ENCODE measurements around the gene ELL.
"Not testable (repeated sequence)": the region's sequence is repeated elsewhere in the genome, so short reads cannot be mapped to it uniquely, and the experiment has no call there.

The ELL gene

DNA sequence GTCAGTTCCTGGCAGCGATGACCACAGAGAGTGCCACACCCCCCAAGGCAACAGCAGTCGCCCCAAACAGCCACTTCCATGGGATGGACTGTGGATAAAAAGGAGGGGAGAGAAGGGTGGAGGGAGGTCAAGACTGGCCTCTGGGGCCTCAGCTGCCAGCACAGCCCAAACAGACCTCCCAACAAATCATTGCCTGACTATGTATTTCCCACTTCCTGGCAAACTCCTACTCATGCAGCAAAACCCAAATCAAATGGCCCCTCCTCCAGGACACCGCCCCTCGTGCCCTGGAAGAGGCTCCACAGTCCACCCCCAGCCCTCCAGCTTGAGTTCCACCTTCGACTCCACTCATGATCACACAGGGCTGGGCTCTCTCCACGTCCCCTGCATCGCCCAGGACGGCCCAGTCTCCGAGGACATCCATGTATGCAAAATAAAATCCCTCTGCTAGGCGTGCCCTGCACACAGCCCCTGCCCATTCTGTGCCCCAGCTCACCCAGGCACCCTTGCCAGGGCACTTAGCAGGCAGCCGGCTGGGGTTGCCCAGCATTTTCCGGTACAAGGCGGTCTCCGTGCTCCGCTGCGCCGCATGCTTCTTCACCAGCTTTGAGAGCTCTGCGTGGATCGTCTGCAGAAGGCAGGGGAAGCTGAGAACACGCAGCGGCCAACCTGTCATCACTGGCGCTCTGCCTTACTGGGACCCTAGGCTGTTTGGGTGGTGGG, 10.5 kb upstream of the ELL start:
- no peaks in the 10 kb centered on the region for H3K4me1 ChIP-seq
- TF ChIP-seq Cebpa-rat (IDR thresholded peaks at IDR 0.05), result no peak

DNA sequence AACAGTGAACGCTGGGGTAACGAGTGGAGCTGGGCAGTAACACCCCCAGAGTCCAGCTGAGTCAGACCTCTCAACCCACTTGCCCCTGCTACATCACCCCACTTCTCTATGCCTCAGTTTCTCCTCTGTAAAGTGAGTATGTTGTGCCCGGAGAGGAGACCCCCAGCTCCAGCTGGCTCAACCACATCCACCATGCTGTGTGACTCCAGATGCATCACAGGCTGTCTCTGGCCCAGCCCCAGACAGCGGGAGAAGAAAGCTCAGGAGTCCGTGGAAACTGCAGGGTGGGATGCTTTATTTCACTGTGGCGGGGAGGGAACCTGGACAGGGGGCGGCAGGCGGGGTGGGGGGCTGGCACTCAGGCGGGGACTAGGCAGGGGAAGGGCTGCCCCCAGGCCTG, 9.6 kb upstream of the ELL start:
- Histone ChIP-seq H3K4me1 (no peaks in the 10 kb centered on the region), H3K27me3 (no peaks in the 10 kb centered on the region), H3K9ac (no peak overlapping the region), H3K4me2 (no peak overlapping the region), H3K27ac (no peak overlapping the region), H3K36me3 (peaks cover 61% of the 10 kb centered on the region), H3K9me3 (no peaks in the 10 kb centered on the region), H4K20me1 (peaks cover 16% of the 10 kb centered on the region; the same call in 1 of the 2 replicates), H3K4me3 (no peak overlapping the region)
- no peak for TF ChIP-seq Cebpa-rat (IDR thresholded peaks at IDR 0.05)

More for the DNA sequence above, 10.5 kb upstream of the ELL start:
- peaks cover 69% of the 10 kb centered on the region for H3K36me3 ChIP-seq
- H3K27ac ChIP-seq, result no peak overlapping the region
- H3K9me3 ChIP-seq, result no peaks in the 10 kb centered on the region
- H4K20me1 ChIP-seq, result peaks cover 21% of the 10 kb centered on the region; the same call in 1 of the 2 replicates
- H3K4me3 ChIP-seq, result no peak overlapping the region
- no peaks in the 10 kb centered on the region for H3K27me3 ChIP-seq
- no peak overlapping the region for H3K9ac ChIP-seq
- no peak overlapping the region for H3K4me2 ChIP-seq

DNA sequence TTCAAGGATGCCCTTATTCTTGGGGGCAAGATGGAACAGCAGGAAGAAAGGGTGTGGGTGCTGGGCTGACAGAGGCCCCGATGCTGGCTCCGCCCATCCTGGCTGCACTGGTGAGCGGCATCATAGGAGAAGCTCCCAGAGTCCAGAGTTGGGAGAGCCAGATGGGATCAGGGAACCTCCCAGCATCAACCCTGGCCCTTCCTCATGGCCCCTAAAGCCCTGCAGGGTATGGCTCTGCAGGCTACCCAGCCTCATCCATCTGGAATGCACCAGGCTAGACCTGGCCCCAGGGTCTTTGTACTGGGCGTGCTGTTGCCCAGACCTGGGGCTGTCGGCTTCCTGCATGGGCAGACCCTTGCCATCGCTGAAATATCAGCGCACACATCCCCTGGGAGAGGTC, 7.9 kb upstream of the ELL start:
- no peaks in the 10 kb centered on the region for H3K9me3 ChIP-seq
- H3K4me1 ChIP-seq, result no peaks in the 10 kb centered on the region
- TF ChIP-seq Cebpa-rat (IDR thresholded peaks at IDR 0.05), result no peak
- H3K4me3 ChIP-seq, result no peak overlapping the region
- H4K20me1 ChIP-seq, result peaks cover 11% of the 10 kb centered on the region; the same call in 1 of the 2 replicates
- no peak overlapping the region for H3K4me2 ChIP-seq
- H3K9ac ChIP-seq, result no peak overlapping the region; the same call in 1 of the 2 replicates
- H3K27ac ChIP-seq, result no peak overlapping the region
- peaks cover 44% of the 10 kb centered on the region for H3K36me3 ChIP-seq
- H3K27me3 ChIP-seq, result no peaks in the 10 kb centered on the region

DNA sequence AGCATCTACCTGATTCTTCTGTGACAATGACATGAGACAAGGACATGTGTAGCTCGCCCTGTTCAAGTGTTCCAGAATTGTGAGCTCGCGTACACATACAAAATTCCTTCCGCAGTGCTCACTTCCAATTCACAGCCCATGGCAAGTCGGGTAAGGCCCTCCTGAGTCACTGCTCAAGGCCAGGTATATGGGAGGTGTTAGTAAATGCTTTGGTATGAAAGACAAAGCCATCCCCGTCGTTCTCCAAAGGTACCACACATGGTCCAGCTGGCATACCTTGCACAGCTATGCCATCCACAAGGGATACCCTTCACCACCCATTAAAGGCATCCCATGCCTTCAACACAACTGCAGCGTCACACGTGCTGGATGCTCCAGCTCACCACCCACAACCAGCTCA, 4.4 kb upstream of the ELL start:
- Histone ChIP-seq H3K27me3 (no peaks in the 10 kb centered on the region), H3K9me3 (no peaks in the 10 kb centered on the region), H3K4me2 (no peak overlapping the region), H3K9ac (no peak overlapping the region), H3K36me3 (peaks cover 15% of the 10 kb centered on the region), H3K4me1 (no peaks in the 10 kb centered on the region), H4K20me1 (peaks cover 5% of the 10 kb centered on the region), H3K27ac (no peak overlapping the region), H3K4me3 (no peak overlapping the region)
- no peak for TF ChIP-seq Cebpa-rat (IDR thresholded peaks at IDR 0.05)

GRCh38 chr19:18523841-18524240, 2.0 kb upstream of the ELL start:
- Histone ChIP-seq H3K4me3 (no peak overlapping the region), H3K4me1 (peaks cover 15% of the 10 kb centered on the region), H3K27me3 (no peaks in the 10 kb centered on the region), H3K9ac (no peak overlapping the region), H3K36me3 (no peaks in the 10 kb centered on the region; the same call in 1 of the 2 replicates), H3K27ac (no peak overlapping the region), H3K4me2 (no peak overlapping the region), H4K20me1 (peaks cover 27% of the 10 kb centered on the region), H3K9me3 (no peaks in the 10 kb centered on the region)
- no peak for TF ChIP-seq Cebpa-rat (IDR thresholded peaks at IDR 0.05)

DNA sequence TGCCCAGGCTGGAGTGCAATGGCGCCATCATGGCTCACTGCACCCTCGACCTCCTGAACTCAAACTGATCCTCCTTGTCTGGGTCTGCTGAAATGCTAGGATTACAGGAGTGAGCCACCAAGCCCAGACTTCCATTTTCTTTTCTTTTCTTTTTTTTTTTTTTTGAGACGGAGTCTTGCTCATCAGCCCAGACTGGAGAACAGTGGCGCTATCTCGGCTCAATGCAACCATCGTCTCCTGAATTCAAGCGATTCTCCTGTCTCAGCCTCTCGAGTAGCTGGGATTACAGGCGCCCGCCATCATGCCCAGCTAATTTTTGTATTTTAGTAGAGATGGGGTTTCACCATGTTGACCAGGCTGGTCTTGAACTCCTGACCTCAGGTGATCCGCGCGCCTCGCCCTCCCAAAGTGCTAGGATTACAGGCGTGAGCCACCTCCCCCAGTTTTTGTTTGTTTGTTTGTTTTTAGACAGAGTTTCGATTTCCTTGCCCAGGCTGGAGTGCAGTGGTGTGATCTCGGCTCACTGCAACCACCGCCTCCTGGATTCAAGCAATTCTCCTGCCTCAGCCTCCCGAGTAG, 1.1 kb upstream of the ELL start:
- not testable (repeated sequence) for H3K9me3 ChIP-seq, H3K27me3 ChIP-seq, H3K36me3 ChIP-seq
- Histone ChIP-seq H3K9ac (peak overlapping the region; percentile 60; the same call in 1 of the 2 replicates), H3K4me3 (peak overlapping the region; percentile 26; the same call in 1 of the 2 replicates), H3K4me1 (peaks cover 24% of the 10 kb centered on the region), H4K20me1 (peaks cover 36% of the 10 kb centered on the region), H3K27ac (peak overlapping the region; percentile 80), H3K4me2 (peak overlapping the region; percentile 46)

GRCh38 chr19:18522124-18522861, 423 bp upstream of the ELL start:
- Histone ChIP-seq H3K9ac (peak overlapping the region; percentile 98), H3K4me1 (peaks cover 25% of the 10 kb centered on the region), H3K9me3 (no peaks in the 10 kb centered on the region), H3K4me2 (peak overlapping the region; percentile 46), H3K4me3 (peak overlapping the region; percentile 100), H4K20me1 (peaks cover 42% of the 10 kb centered on the region), H3K27ac (peak overlapping the region; percentile 96), H3K36me3 (no peaks in the 10 kb centered on the region), H3K27me3 (no peaks in the 10 kb centered on the region)
- no peak for TF ChIP-seq Cebpa-rat (IDR thresholded peaks at IDR 0.05)

DNA sequence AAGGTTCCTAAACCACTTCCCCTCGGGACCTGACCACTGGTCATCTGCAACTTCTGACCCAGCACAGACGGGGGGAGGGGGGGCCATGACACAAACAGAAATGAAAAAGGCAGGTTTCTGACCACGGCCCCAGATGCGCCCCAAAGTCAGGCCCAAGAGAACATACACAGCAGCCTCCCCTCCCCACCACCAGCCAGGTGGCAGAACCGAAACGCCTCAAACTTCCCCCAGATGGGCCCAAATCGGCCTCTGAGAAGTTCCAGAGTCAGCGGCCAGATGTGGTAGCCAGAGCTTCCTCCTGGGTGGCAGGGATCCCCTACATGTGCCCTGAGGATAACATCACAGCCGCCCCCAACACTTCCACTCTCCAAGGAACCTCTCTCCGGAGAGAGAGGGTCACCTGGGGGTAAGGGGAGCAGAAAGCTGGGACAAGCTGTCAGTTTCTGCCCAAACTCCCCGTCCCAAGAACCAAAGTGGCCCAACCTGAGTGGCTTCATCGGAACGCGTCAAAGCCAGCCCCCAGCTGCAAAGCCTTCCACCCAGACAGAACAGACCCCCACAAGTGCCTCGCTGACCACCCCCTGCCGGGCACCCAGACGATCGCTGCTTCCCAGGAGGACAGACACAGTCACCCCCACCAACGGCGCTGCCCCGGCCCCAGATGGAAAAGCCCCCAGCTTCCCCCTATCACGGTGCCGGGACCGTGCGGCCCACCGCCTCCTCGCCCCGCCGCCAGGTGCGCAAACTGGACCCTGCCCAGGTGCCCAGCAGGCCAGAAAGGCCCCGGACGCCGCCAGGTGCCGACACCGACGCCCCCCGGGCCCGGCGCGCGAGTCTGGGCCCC, 800 bp downstream of the ELL start:
- H3K4me1 ChIP-seq, result peaks cover 34% of the 10 kb centered on the region
- peaks cover 54% of the 10 kb centered on the region for H4K20me1 ChIP-seq
- peak overlapping the region; percentile 98 for H3K9ac ChIP-seq
- no peaks in the 10 kb centered on the region for H3K27me3 ChIP-seq
- peaks cover 2% of the 10 kb centered on the region; the same call in 1 of the 2 replicates for H3K36me3 ChIP-seq
- H3K4me2 ChIP-seq, result peak overlapping the region; percentile 99
- TF ChIP-seq Cebpa-rat (IDR thresholded peaks at IDR 0.05), result no peak
- peak overlapping the region; percentile 96 for H3K27ac ChIP-seq
- H3K9me3 ChIP-seq, result no peaks in the 10 kb centered on the region
- H3K4me3 ChIP-seq, result peak overlapping the region; percentile 100
